A549 treated with RU486 at 1 μM for 4 hours (cell line): ENCODE measurements around the gene CHI3L1. TPM values are rescaled to one million over a fixed set of nuclear protein-coding genes. Genes with fewer than 3 reads are reported as not detected.

Experiments used
- total RNA-seq: library from RNA; stranded (reverse); fragments of 200-300 nt; extraction: Qiagen RNA extraction; gene quantifications from 5 replicates; pipeline ENCODE4 v1.2.3, GENCODE V29; 2022; ENCODE audit warnings: low read depth

Gene CHI3L1
- total RNA-seq: not detected in 5 replicates

DNA sequence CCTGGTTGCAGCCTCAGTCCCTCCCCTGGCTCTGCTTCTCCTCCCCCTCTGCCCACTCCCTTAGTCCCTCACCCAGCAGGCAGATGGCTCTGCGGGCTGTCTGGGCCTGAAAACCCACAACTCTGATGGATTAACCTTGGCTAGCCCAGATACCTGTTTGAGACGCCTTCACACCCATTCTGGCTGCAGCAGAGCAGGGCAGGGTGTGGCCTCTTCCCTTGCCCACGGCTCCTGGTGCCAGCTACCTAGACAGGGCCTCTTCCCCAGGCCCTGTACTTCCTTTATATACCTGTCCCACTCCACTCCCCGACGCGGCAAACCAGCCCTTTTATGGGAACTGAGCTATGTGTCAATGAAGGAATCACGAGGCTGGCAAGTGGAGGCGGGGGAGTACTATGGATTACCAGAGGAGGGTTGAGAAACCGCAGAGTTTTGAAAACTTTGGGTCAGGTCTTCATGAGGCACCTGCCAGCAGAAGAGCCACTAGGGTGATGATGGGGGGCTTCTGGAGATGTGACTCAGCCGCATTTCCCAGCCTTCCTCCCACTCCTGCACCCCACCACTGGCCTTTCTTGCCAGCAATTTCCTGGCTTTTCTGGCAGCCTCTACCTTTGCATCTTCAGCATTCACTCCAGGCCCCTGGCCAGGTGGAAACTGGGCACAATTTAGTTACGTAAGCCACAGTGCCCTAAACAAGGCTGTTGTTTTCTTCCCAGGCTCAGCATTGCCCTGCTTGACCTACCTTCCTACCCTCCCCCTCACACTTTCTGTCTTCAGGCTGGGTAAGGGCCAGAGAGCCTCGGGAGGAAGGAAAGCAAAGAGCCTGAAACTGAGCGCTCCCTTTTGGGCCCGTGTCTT is at the start of gene CHI3L1:
TSS of gene CHI3L1 (minus strand) at position 259 of the 858 bp plus-strand sequence. CDS start at position 178, 81 bp downstream.

GRCh38 chr1:203229471-203230135 is 43.1 kb upstream of the CHI3L1 start, which contains the start of gene CHIT1:
TSS of gene CHIT1 (minus strand) at chr1:203229673. CDS start at chr1:203229636, 37 bp downstream.

DNA sequence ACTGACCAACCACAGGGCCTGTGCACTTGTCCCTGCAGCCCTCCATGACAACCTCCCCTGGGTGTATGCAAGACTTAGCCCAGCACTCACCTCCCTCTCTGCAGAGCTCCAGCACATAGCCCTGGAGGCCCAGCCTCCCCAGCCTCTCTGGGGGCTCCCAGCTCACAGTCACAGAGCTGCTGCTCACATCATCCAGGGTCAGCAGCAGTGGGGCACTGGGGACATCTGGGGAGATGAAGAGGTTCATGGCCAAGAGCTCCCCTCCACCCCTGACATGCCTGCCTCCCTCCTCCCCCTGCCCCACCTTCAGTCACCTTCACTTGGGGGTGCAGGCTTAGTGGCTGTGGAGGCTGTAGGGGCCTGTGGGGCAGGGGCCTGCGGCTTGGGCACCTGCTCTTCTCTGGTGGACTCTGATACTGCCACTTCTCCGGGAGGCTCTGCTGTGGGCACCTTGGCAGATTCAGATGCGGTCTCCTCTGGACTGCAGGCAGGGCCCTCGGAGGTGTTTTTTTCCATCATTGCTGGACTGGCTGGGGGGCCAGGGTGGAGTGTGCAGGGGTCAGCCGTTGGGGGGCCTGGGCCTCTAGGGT is 11.2 kb downstream of the CHI3L1 start, which contains the start of gene MYBPH:
TSS of gene MYBPH (minus strand) at position 590 of the 590 bp plus-strand sequence. CDS start at position 519, 71 bp downstream.

Other genes starting within 250 kb of the CHI3L1 start
- gene ADIPOR1, start 228.4 kb downstream of the CHI3L1 start, total RNA-seq: 59.5 to 67.0 TPM (median 64.1 TPM) in 5 replicates
- 21.2 to 22.9 TPM (median 21.5 TPM) in 5 replicates for gene CYB5R1, start 219.4 kb downstream of the CHI3L1 start, total RNA-seq
- 46.8 to 52.1 TPM (median 49.3 TPM) in 5 replicates for gene TMEM183A, start 179.3 kb downstream of the CHI3L1 start, total RNA-seq
- 0.19 to 0.67 TPM (median 0.51 TPM) in 5 replicates for gene PPFIA4, start 160.2 kb downstream of the CHI3L1 start, total RNA-seq
- gene MYOG, start 100.7 kb downstream of the CHI3L1 start, total RNA-seq: not detected in 5 replicates
- gene ADORA1, start 59.0 kb downstream of the CHI3L1 start, total RNA-seq: 0.73 to 1.3 TPM (median 1.2 TPM) in 5 replicates
- not detected in 5 replicates for gene MYBPH, start 10.9 kb downstream of the CHI3L1 start, total RNA-seq
- gene CHIT1, start 43.0 kb upstream of the CHI3L1 start, total RNA-seq: not detected in 5 replicates
- 10.8 to 14.6 TPM (median 14.5 TPM) in 5 replicates for gene BTG2, start 118.8 kb upstream of the CHI3L1 start, total RNA-seq
- gene FMOD, start 164.4 kb upstream of the CHI3L1 start, total RNA-seq: 0.09 to 0.10 TPM in 2 of 5 replicates, not detected in the others